Skeletal muscle cell (primary cell): Measurements from ENCODE around the gene GPR35.
"Not testable (repeated sequence)": the region's sequence is repeated elsewhere in the genome, so short reads cannot be mapped to it uniquely, and the experiment has no call there.

Experiments
- DNase-seq: peaks from one replicate; pipeline ENCODE4 v3.0.0-alpha.2; 2010; ENCODE audit warnings: low read depth
- H3K4me3 ChIP-seq: 2 replicates; pipeline ENCODE4 v1.5.1; 2011; ENCODE audit warnings: low read depth, mild to moderate bottlenecking, control low read depth, low read length, moderate library complexity

The GPR35 gene

GRCh38 chr2:240600451-240600961 lies 24.8 kb upstream of the GPR35 start:
- no peak overlapping the region for H3K4me3 ChIP-seq

GRCh38 chr2:240601061-240601830 lies 24.0 kb upstream of the GPR35 start:
- no peak overlapping the region for H3K4me3 ChIP-seq
- no peak for DNase-seq

More at GRCh38 chr2:240600451-240600961, 24.8 kb upstream of the GPR35 start:
- no peak for DNase-seq

GRCh38 chr2:240601831-240602160 lies 23.5 kb upstream of the GPR35 start:
- no peak for DNase-seq
- H3K4me3 ChIP-seq: no peak overlapping the region

- no peak for DNase-seq
- H3K4me3 ChIP-seq: no peak overlapping the region
Observed at GRCh38 chr2:240602266-240603050, 22.8 kb upstream of the GPR35 start.

- no peak for DNase-seq
- H3K4me3 ChIP-seq: no peak overlapping the region
Observed at GRCh38 chr2:240603081-240603835, 22.0 kb upstream of the GPR35 start.

GRCh38 chr2:240603846-240604245 lies 21.4 kb upstream of the GPR35 start:
- DNase-seq: no peak
- H3K4me3 ChIP-seq: no peak overlapping the region

- no peak overlapping the region for H3K4me3 ChIP-seq
- no peak for DNase-seq
Observed at GRCh38 chr2:240604291-240604938, 20.9 kb upstream of the GPR35 start.

GRCh38 chr2:240604939-240605716 lies 20.2 kb upstream of the GPR35 start:
- DNase-seq: no peak
- no peak overlapping the region for H3K4me3 ChIP-seq

GRCh38 chr2:240605867-240606743 lies 19.2 kb upstream of the GPR35 start:
- no peak for DNase-seq
- no peak overlapping the region for H3K4me3 ChIP-seq

GRCh38 chr2:240611601-240612210 lies 13.6 kb upstream of the GPR35 start:
- DNase-seq: no peak
- no peak overlapping the region for H3K4me3 ChIP-seq

- H3K4me3 ChIP-seq: no peak overlapping the region
- DNase-seq: no peak
Observed at GRCh38 chr2:240613781-240614180, 11.5 kb upstream of the GPR35 start.

GRCh38 chr2:240614391-240614790 lies 10.9 kb upstream of the GPR35 start:
- no peak for DNase-seq
- no peak overlapping the region for H3K4me3 ChIP-seq

- DNase-seq: no peak
- H3K4me3 ChIP-seq: no peak overlapping the region
Observed at GRCh38 chr2:240615396-240615795, 9.9 kb upstream of the GPR35 start.

GRCh38 chr2:240615820-240616547 lies 9.3 kb upstream of the GPR35 start:
- no peak overlapping the region for H3K4me3 ChIP-seq
- DNase-seq: no peak

GRCh38 chr2:240616860-240617666 lies 8.2 kb upstream of the GPR35 start:
- not testable (repeated sequence) for H3K4me3 ChIP-seq, DNase-seq

GRCh38 chr2:240618776-240619175 lies 6.5 kb upstream of the GPR35 start:
- H3K4me3 ChIP-seq: no peak overlapping the region
- DNase-seq: no peak
